HG03565 (cell line): ENCODE measurements around the gene ELL2.
A peak's percentile ranks its signal among the peaks of the same experiment; 100 is the strongest.
"Not testable (repeated sequence)": the region's sequence is repeated elsewhere in the genome, so short reads cannot be mapped to it uniquely, and the experiment has no call there.

Source experiments
- ATAC-seq: cut with Tn5 transposase; IDR thresholded peaks from one replicate; pipeline ENCODE4 v1.9.1; 2021; ENCODE audit warnings: mild to moderate bottlenecking, moderate library complexity; ENCODE audit not compliant: unreplicated experiment

The ELL2 gene

DNA sequence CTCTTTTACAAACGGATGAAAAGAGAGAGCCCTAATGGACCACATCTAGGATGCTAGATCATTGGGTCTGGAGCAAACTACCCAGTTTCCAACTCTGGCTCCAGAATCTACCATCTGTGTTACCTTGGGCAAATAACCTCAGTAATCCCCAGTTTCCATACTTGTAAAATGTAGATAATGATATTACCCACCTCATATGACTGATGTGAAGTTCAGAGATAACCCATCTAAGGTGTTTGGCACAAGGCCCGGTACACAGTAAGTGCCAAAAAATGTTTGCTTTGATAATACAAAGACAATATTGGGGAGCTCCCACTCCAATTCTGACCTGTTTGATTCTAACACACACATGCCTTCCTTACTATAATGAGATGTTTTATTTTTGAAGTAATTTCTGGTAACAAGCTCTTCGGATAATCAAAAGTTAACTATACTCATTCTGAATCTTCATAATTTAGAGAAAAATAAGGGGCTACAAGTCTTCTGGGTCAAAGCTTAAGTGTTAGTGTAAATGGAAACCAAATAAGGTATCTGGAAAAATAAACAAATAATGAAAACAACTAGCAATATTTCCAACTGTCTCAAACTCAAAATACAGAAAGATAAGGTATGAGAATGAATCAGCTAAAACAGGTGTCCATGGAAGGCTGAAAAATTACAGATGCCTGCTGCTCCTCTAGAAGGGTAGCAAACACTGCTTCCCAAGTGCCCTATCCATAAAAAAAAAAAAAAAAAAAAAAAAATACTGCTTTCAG is 30.4 kb downstream of the ELL2 start:
- ATAC-seq = no peak

DNA sequence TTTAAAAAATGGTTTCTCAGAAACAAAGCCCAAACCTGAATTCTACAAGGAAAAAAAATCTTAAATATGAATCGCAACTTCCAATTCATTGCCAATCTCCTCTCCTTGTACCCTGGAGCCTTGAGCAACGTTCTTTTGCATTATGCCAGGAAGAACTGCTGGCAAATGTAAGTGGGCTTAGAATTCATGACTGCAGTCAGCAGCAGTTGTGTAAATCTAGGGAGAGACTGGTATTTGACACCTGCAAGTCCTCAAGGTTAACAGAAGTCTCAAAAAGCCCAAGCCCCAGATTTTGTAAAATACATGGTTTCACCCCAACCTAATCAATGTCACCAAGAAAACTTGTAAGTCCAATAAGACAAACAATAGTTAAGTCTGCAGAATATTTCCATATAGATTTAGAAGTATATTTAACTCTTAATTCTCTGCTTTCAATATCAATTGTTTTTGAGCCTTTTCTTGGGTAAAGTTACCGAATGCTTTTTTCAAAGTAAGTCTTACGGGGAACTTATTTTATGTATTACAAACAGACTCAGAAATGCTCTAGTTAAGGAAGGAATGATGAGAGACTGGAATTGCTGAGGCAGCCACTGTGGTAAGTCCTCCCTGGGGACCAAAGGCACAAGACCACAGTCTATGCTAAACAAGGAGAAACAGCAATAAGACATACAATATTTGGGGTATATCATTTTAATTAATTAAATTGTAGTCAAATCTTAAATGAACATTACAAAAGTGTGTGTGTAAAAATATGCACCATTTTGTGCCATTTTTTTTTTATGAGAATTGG is 31.3 kb downstream of the ELL2 start:
- no peak for ATAC-seq

GRCh38 chr5:95928724-95929253 is 32.9 kb downstream of the ELL2 start:
- no peak for ATAC-seq

GRCh38 chr5:95927927-95928723 is 33.5 kb downstream of the ELL2 start:
- peak; percentile 39 for ATAC-seq

DNA sequence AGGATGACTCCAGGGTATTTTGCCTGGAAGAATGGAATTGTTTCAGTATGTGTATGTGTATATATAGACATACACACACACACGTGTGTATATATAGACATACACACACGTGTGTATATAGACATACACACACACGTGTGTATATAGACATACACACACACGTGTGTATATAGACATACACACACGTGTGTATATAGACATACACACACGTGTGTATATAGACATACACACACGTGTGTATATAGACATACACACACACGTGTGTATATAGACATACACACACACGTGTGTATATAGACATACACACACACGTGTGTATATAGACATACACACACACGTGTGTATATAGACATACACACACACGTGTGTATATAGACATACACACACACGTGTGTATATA is 34.4 kb downstream of the ELL2 start:
- ATAC-seq = not testable (repeated sequence)

DNA sequence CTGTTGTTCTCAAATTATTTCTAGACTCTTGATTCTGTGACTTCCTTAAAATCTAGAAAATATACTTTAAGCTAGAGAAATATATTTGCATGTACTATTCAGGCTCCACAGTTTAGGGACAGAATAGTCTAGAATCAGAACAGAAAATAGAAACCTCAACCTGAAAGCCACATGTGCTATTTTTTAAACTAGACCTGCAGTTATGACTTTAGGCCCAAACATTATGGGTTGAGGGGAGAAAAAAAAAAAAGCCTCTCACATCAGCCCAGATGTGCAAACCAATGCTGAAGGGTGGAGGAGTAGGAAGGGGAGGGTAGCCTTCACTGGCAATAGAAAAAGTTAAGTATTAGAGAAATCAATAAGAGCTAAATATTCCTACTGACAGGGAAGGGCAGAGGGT is 35.7 kb downstream of the ELL2 start:
- ATAC-seq = peak; percentile 52

DNA sequence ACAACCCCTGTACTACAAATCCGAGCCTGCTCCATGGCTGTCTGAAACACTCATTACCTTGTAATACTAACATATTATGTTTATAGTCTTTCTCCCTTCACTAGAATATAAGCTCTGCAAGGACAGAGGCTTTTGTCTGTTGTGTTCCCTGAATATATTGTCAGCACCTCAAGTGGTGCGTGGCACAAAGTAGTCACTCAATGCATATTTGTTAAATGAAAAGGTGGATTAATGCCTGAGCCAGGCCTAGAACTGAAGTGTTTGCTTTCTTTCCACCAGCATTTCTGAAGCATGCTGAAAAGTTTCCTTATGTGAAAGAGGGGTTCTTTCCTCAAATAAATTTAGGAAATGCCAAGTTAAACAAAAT is 36.3 kb downstream of the ELL2 start:
- ATAC-seq = no peak

DNA sequence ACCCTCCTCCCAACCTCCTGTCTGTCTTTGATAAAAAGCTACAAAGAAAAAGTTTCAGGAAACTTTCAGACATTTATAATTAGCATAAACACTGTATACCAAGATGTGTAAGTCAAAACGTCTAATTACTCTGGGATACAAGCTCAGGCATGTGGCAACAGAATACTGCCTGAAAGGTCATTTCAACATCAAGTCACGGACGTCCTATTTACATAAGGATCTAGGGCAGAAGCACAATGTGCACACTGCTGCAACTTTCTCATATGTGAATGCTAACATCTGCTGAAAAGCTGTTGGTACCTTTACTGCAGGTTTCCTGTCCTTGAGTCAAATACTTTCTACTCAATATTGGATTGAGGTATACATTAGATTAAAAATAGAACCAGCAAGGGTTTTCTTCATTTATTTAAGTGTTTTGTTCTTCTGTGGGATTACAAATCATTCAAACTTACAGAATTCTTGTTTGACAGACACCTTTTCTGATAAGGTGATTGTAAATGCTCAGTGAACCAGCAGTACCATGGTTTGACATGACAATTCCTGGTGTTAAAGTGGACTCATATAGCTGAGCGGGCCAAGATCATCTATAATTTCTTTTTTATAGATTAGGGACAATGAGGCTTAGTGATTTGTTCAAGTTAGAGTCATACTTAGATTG is 36.8 kb downstream of the ELL2 start:
- no peak for ATAC-seq

GRCh38 chr5:95923918-95924544 is 37.6 kb downstream of the ELL2 start:
- ATAC-seq = peak; percentile 34

GRCh38 chr5:95922798-95923197 is 38.9 kb downstream of the ELL2 start:
- no peak for ATAC-seq

GRCh38 chr5:95921501-95921900 is 40.1 kb downstream of the ELL2 start:
- ATAC-seq = no peak

GRCh38 chr5:95920822-95921221 is 40.8 kb downstream of the ELL2 start:
- no peak for ATAC-seq

- no peak for ATAC-seq
Observed at GRCh38 chr5:95919658-95920057, 42.0 kb downstream of the ELL2 start.

- ATAC-seq = no peak
Observed at GRCh38 chr5:95918421-95919006, 43.1 kb downstream of the ELL2 start.

GRCh38 chr5:95917207-95917606 is 44.4 kb downstream of the ELL2 start:
- ATAC-seq = no peak

GRCh38 chr5:95916687-95917085 is 45.0 kb downstream of the ELL2 start:
- ATAC-seq = no peak

DNA sequence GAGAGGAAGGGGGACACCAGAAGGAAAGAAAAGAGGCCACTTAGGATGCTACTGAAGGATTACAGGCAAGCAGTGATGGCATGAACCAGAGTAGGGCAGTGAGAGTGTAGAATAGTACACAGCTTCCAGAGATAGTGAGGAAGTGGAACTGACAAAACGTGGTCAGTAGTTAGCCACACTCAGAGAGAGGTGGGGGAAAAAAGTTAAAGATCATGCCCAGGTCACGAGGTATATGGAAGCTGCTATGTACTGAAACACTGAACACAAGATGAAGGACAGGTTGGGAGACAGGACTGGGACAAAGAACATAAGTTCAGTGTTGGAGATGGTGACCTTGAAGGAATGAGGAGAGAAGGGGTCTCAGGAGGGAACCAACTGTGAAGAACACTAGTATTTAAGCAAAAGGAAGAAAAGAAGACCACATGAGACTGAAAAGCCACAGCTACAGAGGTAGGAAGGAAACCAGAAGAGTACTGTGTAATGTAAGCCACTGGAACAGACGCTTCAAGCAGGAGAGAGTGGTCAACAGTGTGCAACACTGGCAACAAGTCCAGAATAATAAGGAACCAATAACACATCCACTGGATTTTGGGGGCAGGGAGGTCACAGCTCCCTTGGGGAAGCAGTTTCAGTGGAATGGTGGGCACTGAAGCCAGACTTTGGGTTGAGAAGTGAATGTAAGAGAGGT is 45.5 kb downstream of the ELL2 start:
- ATAC-seq = peak; percentile 73

GRCh38 chr5:95913663-95914062 is 48.0 kb downstream of the ELL2 start:
- ATAC-seq = no peak

GRCh38 chr5:95912029-95912428 is 49.6 kb downstream of the ELL2 start:
- ATAC-seq = no peak
